K562 (cell line): ENCODE data around the gene LIMS2. TPM values are rescaled to one million over a fixed set of nuclear protein-coding genes. Genes with fewer than 3 reads are reported as not detected.

Experiments
- BDP1 ChIP-seq: IDR thresholded peaks from 3 replicates; pipeline ENCODE4 v1.6.1; 2011; ENCODE audit not compliant: insufficient read length, insufficient read depth
- NFATC3 ChIP-seq: fragments of 450-650 bp; IDR thresholded peaks from 2 replicates; pipeline ENCODE4 v1.6.1; 2017; ENCODE audit warnings: mild to moderate bottlenecking
- NR3C1 ChIP-seq: sonication (generic); formaldehyde crosslinking; IDR thresholded peaks from 2 replicates; pipeline ENCODE4 v1.8.1; 2022; ENCODE audit warnings: missing genetic modification reagents
- PBX2 ChIP-seq, 2 experiments: IDR thresholded peaks in 1 of 2; conservative IDR thresholded peaks in 1 of 2; 2 replicates each; pipeline ENCODE4 v1.6.1; 2016; ENCODE audit warnings: low read depth in 2 of 2, mild to moderate bottlenecking in 1 of 2, missing compliant biosample characterization in 1 of 2, missing genetic modification characterization in 1 of 2, moderate library complexity in 1 of 2
- TRIM28 ChIP-seq: fragments of 450-650 bp; IDR thresholded peaks from 2 replicates; pipeline ENCODE4 v1.6.1; 2017
- ZSCAN29 ChIP-seq: fragments of 450-650 bp; IDR thresholded peaks from 2 replicates; pipeline ENCODE4 v1.6.1; 2017
- polyA plus RNA-seq, 8 experiments: library from polyadenylated mRNA; depleted of rRNA in 4 of 8; stranded (reverse) in 5 of 8; unstranded in 3 of 8; fragments of >200 nt; fragmentation: Nextera tagmentation in 2 of 8; fragmentation: Illumina TruSeq in 1 of 8; extraction: Ambion mirVana in 2 of 8; extraction: Trizol in 1 of 8; gene quantifications; 2 replicates each; pipeline versions ENCODE4 v1.2.1 to v1.2.3, GENCODE V29; 2011 to 2014; ENCODE audit warnings: inconsistent platforms in 1 of 8, missing spikeins in 1 of 8
- total RNA-seq, 7 experiments: library from RNA; depleted of rRNA in 6 of 7; stranded (reverse); fragments of >200 nt in 6 of 7; fragmentation: Illumina TruSeq in 2 of 7; extraction: Trizol in 2 of 7; gene quantifications; 2 replicates each; pipeline versions ENCODE4 v1.2.1 to v1.2.3, GENCODE V29; 2011 to 2021; ENCODE audit warnings: low replicate concordance in 1 of 7
- TF ChIP-seq, protein P1 (sequence below): fragments of 200-600 bp; sonication (generic); IDR thresholded peaks from one replicate; pipeline ENCODE4 v1.6.1; 2012; ENCODE audit warnings: mild to moderate bottlenecking, low read depth, low read length, inconsistent platforms
- TF ChIP-seq, protein P2 (sequence below): sonication (generic); formaldehyde crosslinking; IDR thresholded peaks from 2 replicates; pipeline ENCODE4 v1.4.0; 2020; ENCODE audit warnings: mild to moderate bottlenecking, missing genetic modification reagents

LIMS2 gene
- total and polyA plus RNA-seq, 9 of the 15 experiments (the other 6 are each of a cell fraction or from before 2014, with no cell fraction given), result 0.04 to 0.22 TPM; not detected in 7

- TF ChIP-seq, protein P1, sequence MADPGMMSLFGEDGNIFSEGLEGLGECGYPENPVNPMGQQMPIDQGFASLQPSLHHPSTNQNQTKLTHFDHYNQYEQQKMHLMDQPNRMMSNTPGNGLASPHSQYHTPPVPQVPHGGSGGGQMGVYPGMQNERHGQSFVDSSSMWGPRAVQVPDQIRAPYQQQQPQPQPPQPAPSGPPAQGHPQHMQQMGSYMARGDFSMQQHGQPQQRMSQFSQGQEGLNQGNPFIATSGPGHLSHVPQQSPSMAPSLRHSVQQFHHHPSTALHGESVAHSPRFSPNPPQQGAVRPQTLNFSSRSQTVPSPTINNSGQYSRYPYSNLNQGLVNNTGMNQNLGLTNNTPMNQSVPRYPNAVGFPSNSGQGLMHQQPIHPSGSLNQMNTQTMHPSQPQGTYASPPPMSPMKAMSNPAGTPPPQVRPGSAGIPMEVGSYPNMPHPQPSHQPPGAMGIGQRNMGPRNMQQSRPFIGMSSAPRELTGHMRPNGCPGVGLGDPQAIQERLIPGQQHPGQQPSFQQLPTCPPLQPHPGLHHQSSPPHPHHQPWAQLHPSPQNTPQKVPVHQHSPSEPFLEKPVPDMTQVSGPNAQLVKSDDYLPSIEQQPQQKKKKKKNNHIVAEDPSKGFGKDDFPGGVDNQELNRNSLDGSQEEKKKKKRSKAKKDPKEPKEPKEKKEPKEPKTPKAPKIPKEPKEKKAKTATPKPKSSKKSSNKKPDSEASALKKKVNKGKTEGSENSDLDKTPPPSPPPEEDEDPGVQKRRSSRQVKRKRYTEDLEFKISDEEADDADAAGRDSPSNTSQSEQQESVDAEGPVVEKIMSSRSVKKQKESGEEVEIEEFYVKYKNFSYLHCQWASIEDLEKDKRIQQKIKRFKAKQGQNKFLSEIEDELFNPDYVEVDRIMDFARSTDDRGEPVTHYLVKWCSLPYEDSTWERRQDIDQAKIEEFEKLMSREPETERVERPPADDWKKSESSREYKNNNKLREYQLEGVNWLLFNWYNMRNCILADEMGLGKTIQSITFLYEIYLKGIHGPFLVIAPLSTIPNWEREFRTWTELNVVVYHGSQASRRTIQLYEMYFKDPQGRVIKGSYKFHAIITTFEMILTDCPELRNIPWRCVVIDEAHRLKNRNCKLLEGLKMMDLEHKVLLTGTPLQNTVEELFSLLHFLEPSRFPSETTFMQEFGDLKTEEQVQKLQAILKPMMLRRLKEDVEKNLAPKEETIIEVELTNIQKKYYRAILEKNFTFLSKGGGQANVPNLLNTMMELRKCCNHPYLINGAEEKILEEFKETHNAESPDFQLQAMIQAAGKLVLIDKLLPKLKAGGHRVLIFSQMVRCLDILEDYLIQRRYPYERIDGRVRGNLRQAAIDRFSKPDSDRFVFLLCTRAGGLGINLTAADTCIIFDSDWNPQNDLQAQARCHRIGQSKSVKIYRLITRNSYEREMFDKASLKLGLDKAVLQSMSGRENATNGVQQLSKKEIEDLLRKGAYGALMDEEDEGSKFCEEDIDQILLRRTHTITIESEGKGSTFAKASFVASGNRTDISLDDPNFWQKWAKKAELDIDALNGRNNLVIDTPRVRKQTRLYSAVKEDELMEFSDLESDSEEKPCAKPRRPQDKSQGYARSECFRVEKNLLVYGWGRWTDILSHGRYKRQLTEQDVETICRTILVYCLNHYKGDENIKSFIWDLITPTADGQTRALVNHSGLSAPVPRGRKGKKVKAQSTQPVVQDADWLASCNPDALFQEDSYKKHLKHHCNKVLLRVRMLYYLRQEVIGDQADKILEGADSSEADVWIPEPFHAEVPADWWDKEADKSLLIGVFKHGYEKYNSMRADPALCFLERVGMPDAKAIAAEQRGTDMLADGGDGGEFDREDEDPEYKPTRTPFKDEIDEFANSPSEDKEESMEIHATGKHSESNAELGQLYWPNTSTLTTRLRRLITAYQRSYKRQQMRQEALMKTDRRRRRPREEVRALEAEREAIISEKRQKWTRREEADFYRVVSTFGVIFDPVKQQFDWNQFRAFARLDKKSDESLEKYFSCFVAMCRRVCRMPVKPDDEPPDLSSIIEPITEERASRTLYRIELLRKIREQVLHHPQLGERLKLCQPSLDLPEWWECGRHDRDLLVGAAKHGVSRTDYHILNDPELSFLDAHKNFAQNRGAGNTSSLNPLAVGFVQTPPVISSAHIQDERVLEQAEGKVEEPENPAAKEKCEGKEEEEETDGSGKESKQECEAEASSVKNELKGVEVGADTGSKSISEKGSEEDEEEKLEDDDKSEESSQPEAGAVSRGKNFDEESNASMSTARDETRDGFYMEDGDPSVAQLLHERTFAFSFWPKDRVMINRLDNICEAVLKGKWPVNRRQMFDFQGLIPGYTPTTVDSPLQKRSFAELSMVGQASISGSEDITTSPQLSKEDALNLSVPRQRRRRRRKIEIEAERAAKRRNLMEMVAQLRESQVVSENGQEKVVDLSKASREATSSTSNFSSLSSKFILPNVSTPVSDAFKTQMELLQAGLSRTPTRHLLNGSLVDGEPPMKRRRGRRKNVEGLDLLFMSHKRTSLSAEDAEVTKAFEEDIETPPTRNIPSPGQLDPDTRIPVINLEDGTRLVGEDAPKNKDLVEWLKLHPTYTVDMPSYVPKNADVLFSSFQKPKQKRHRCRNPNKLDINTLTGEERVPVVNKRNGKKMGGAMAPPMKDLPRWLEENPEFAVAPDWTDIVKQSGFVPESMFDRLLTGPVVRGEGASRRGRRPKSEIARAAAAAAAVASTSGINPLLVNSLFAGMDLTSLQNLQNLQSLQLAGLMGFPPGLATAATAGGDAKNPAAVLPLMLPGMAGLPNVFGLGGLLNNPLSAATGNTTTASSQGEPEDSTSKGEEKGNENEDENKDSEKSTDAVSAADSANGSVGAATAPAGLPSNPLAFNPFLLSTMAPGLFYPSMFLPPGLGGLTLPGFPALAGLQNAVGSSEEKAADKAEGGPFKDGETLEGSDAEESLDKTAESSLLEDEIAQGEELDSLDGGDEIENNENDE, result no peak
- TF ChIP-seq BDP1 (no peak), NFATC3 (no peak), ZSCAN29 (no peak), PBX2 (CRISPR knock-in tag; IDR thresholded peaks at IDR 0.05; ENCODE audit: low read depth) (no peak), PBX2 (tag; conservative IDR thresholded peaks at IDR 0.05; ENCODE audit: low read depth) (no peak), TRIM28 (no peak), NR3C1 (CRISPR knock-in tag) (no peak)
- TF ChIP-seq, protein P2, sequence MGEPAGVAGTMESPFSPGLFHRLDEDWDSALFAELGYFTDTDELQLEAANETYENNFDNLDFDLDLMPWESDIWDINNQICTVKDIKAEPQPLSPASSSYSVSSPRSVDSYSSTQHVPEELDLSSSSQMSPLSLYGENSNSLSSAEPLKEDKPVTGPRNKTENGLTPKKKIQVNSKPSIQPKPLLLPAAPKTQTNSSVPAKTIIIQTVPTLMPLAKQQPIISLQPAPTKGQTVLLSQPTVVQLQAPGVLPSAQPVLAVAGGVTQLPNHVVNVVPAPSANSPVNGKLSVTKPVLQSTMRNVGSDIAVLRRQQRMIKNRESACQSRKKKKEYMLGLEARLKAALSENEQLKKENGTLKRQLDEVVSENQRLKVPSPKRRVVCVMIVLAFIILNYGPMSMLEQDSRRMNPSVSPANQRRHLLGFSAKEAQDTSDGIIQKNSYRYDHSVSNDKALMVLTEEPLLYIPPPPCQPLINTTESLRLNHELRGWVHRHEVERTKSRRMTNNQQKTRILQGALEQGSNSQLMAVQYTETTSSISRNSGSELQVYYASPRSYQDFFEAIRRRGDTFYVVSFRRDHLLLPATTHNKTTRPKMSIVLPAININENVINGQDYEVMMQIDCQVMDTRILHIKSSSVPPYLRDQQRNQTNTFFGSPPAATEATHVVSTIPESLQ (CRISPR knock-in tag), result no peak
Measured at GRCh38 chr2:127703282-127703681, 28.0 kb upstream of the LIMS2 start (continued).
